ENCODE results near the gene SECISBP2.

GRCh38 chr9:89350988-89351557 is 32.8 kb downstream of the SECISBP2 start:
- TF ChIP-seq CTCF (conservative IDR thresholded peaks at IDR 0.05 in 1 of 2, IDR thresholded peaks at IDR 0.05 in 1 of 2; ENCODE audit: low read depth in 1 of 2, low read length in 2 of 2) (no peak), EZH2 (IDR thresholded peaks at IDR 0.05; ENCODE audit: low read length, missing control alignments) (no peak)

All from fibroblast of lung (primary cell).